Immature natural killer cell (primary cell): ENCODE measurements around the gene PDC. TPM values are rescaled to one million over a fixed set of nuclear protein-coding genes. Genes with fewer than 3 reads are reported as not detected.

Experiments used
- DNase-seq, 3 donors: peaks; one replicate each; pipeline ENCODE4 v3.0.0; 2022; ENCODE audit warnings: mixed read lengths in 1 of 3
- H3K27ac Mint-ChIP-seq, 6 donors: one replicate each; pipeline ENCODE4 v1.8.0; 2020; ENCODE audit warnings: mixed read lengths in 6 of 6, mild to moderate bottlenecking in 5 of 6, inconsistent platforms in 4 of 6, moderate library complexity in 3 of 6
- H3K27me3 Mint-ChIP-seq, 3 donors: one replicate each; pipeline ENCODE4 v1.8.0; 2020 to 2021; ENCODE audit warnings: low read depth in 3 of 3, mild to moderate bottlenecking in 3 of 3, mixed read lengths in 3 of 3, moderate library complexity in 3 of 3, inconsistent platforms in 1 of 3
- H3K36me3 Mint-ChIP-seq, 3 donors: one replicate each; pipeline ENCODE4 v1.8.0; 2020; ENCODE audit warnings: mixed read lengths in 3 of 3, inconsistent platforms in 2 of 3, mild to moderate bottlenecking in 2 of 3
- H3K4me1 Mint-ChIP-seq, 2 donors: one replicate each; pipeline ENCODE4 v1.8.0; 2020; ENCODE audit warnings: inconsistent platforms in 2 of 2, mild to moderate bottlenecking in 2 of 2, mixed read lengths in 2 of 2, moderate library complexity in 1 of 2
- H3K4me3 Mint-ChIP-seq, 5 donors: one replicate each; pipeline ENCODE4 v1.8.0; 2020; ENCODE audit warnings: mild to moderate bottlenecking in 5 of 5, mixed read lengths in 5 of 5, inconsistent platforms in 3 of 5, moderate library complexity in 3 of 5
- H3K9me3 Mint-ChIP-seq, 6 donors: one replicate each; pipeline ENCODE4 v1.8.0; 2020; ENCODE audit warnings: mild to moderate bottlenecking in 6 of 6, mixed read lengths in 6 of 6, inconsistent platforms in 4 of 6, moderate library complexity in 3 of 6
- polyA plus RNA-seq, 3 donors: library from polyadenylated mRNA; unstranded; fragments of 300-500 nt; fragmentation: Illumina TruSeq; gene quantifications; one replicate each; pipeline ENCODE4 v1.2.3, GENCODE V29; 2021

PDC gene
- not detected for polyA plus RNA-seq

DNA sequence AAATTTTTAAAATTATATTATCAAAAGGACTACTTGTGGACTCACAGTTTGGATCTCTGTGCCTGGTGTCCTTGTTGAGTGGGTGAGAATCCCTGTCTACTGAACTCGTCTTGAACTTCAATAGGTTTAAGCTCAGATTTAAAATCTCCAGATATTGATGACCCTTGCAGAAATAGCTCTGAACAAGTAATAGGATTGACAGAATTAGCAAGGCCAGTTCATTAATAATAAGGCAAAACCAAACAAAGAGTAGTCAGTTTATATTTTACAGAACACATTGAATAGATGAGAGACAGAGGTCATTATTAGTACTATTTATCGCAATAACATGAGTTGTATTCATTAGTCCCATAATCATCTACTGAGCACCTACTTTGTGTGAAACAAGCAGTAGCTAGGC is at the start of gene PDC:
PDC (minus strand) TSS at position 101 of the 400 bp plus-strand sequence. CDS start 11,655 bp downstream, outside the sequence.
- no peaks in the 10 kb centered on the region for H3K36me3 Mint-ChIP-seq
- peaks cover 0 to 4% (median 0%) of the 10 kb centered on the region in 6 donors for H3K9me3 Mint-ChIP-seq
- H3K4me3 Mint-ChIP-seq = no peak within 1 kb of the TSS
- no peak within 1 kb of the TSS for H3K27ac Mint-ChIP-seq
- no peaks in the 10 kb centered on the region for H3K4me1 Mint-ChIP-seq
- peaks cover 0 to 3% (median 0%) of the 10 kb centered on the region in 3 donors for H3K27me3 Mint-ChIP-seq
- no peak for DNase-seq

DNA sequence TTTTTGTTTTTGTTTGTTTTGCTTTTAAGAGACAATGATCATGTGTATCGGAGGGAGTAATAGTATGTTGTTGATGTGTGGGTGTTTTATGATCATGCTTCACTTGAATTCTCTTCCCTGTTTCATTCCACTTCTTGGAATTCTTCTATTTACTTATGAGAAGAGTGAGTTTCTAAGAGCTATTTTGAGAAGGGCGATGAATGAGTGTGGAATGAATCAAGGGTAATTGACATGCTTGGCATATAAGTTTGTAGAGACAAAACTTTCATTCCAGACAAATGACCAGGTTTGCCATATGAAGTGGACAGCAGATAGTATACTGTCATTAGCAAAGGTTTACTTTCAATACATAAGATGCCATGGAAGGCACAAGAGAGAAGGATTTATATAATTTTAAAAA is 42.3 kb upstream of the PDC start:
- peaks cover 15 to 31% (median 20%) of the 10 kb centered on the region in 6 donors for H3K9me3 Mint-ChIP-seq
- H3K4me1 Mint-ChIP-seq = no peaks in the 10 kb centered on the region
- no peak overlapping the region for H3K4me3 Mint-ChIP-seq
- peaks cover 6 to 25% (median 13%) of the 10 kb centered on the region in 3 donors for H3K36me3 Mint-ChIP-seq
- H3K27me3 Mint-ChIP-seq = peaks cover 0 to 2% (median 2%) of the 10 kb centered on the region in 3 donors
- no peak for DNase-seq
- H3K27ac Mint-ChIP-seq = no peak overlapping the region

DNA sequence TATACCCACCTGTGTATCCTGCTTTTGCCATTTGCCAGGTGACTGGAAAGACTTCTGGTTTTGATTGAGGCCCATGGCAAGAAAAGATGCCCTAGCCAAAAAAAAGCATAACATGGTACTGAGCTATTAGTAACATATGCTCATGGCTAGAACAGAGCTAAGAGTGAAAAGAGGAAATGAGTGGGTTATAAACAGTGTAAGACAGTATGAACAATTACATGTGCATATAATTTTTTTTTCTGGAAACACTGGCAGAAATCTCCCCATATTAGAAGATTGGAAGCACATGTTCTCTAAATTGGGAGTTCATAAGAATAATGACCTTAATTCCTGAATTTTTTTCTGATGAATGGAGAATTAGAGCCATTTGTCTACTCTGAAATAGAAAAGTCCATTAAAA is 41.2 kb upstream of the PDC start:
- Mint-ChIP-seq H3K36me3 (peaks cover 6 to 19% (median 8%) of the 10 kb centered on the region in 3 donors), H3K9me3 (peaks cover 12 to 22% (median 17%) of the 10 kb centered on the region in 6 donors), H3K27ac (no peak overlapping the region), H3K27me3 (peaks cover 0 to 2% (median 2%) of the 10 kb centered on the region in 3 donors), H3K4me3 (no peak overlapping the region), H3K4me1 (no peaks in the 10 kb centered on the region)
- no peak for DNase-seq

DNA sequence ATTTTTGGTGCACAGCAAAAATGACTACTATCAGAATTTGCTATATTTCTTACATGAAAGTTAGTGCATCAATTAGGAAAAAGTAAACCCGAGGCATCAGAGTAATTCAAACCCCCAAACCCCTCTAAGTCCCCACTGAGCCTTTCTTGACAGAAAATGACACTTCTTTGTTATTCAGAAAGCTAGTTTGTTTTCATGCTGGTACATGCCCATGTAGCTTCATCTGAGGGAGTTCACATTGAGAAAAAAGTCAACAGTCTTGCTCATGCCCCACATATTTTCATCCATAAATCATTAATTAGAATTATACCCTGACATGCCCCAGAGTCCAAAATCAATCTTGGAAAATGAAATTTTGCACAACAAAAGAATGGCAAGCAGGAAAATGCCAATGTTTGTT is 39.9 kb upstream of the PDC start:
- peaks cover 6 to 11% (median 8%) of the 10 kb centered on the region in 3 donors for H3K36me3 Mint-ChIP-seq
- no peak overlapping the region for H3K4me3 Mint-ChIP-seq
- peaks cover 0 to 2% (median 2%) of the 10 kb centered on the region in 3 donors for H3K27me3 Mint-ChIP-seq

DNA sequence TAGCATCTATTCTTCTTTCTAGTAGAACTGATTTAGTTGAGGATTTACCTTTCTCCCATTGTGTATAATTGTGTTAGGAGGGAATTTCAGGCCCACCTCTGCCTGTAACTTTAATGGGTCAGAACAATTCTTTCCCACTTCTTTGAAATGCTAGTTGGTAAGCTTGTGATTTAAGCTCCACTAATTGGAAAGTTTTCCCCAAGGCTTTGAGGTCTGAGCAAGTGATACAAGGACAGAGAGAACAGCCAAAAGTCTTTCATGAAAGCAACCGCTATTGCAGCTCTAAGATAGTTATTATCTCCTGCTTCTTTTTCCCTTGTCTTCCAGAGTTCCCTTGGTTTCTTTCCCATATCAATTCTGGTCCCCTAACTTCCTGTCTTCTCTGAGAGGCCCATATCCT is 38.7 kb upstream of the PDC start:
- H3K36me3 Mint-ChIP-seq = peaks cover 0 to 6% (median 0%) of the 10 kb centered on the region in 3 donors
- peaks cover 0 to 10% (median 4%) of the 10 kb centered on the region in 6 donors for H3K9me3 Mint-ChIP-seq
- no peak overlapping the region for H3K4me3 Mint-ChIP-seq
- no peak overlapping the region for H3K27ac Mint-ChIP-seq
- no peak for DNase-seq
- H3K4me1 Mint-ChIP-seq = no peaks in the 10 kb centered on the region
- H3K27me3 Mint-ChIP-seq = peaks cover 0 to 2% (median 2%) of the 10 kb centered on the region in 3 donors

More for the DNA sequence above, 39.9 kb upstream of the PDC start:
- Mint-ChIP-seq H3K4me1 (no peaks in the 10 kb centered on the region), H3K27ac (no peak overlapping the region), H3K9me3 (peaks cover 5 to 19% (median 10%) of the 10 kb centered on the region in 6 donors)
- DNase-seq = no peak

DNA sequence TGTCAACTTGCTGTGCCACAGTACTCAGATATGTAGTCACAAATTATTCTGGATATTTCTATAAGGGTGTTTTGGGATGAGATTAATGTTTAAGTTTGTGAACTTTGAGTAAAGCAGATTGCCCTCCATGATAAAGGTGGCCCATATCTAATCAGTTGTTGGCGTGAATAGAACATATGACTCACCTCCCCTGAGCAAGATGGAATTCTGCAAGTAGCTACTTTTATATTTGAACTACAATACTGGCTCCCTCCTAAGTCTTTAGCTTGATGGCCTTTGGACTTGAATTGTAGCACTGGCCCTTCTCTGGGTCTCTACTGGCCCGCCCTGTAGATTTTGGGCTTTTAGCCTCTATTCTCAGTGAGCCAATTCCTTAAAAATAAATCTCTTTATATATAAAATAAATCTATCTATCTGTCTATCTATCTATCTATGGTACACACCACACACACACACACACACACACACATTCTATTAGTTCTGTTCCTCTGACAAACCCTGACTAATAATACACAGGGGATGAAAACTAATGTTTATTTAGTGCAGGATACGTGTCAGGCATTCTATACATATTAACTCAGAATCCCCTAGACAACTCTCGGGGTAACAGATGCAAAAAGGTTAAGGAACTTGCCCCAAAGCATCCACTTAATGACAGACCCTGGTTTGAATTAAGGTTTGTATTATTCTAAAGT is 37.9 kb upstream of the PDC start:
- H3K27me3 Mint-ChIP-seq = peaks cover 0 to 3% (median 2%) of the 10 kb centered on the region in 3 donors
- H3K4me1 Mint-ChIP-seq = no peaks in the 10 kb centered on the region
- no peak overlapping the region for H3K27ac Mint-ChIP-seq
- no peak for DNase-seq
- H3K4me3 Mint-ChIP-seq = no peak overlapping the region
- H3K9me3 Mint-ChIP-seq = peaks cover 0 to 8% (median 1%) of the 10 kb centered on the region in 6 donors
- H3K36me3 Mint-ChIP-seq = peaks cover 0 to 6% (median 0%) of the 10 kb centered on the region in 3 donors

DNA sequence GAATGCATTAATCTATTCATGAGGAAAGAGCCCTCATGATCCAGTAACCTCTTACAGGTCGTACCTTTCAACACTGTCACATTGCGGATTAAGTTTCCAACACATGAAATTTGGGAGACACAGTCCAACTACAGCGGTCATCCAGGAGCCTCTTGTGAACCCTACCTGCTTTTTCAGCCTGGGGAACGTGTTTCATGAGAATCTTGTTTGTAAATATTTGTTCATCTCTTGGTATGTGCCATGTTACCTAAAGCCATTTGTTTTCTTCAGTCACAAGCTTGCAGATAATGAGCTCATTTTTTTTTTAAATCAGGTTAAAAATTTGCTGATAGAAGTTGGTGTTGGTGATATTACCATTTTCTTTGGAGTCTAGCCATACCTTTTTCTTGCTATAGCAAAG is 37.2 kb upstream of the PDC start:
- Mint-ChIP-seq H3K36me3 (peaks cover 0 to 6% (median 0%) of the 10 kb centered on the region in 3 donors), H3K4me1 (no peaks in the 10 kb centered on the region), H3K27me3 (peaks cover 0 to 4% (median 2%) of the 10 kb centered on the region in 3 donors), H3K9me3 (peaks cover 0 to 6% (median 0%) of the 10 kb centered on the region in 6 donors), H3K4me3 (no peak overlapping the region), H3K27ac (no peak overlapping the region)
- no peak for DNase-seq

DNA sequence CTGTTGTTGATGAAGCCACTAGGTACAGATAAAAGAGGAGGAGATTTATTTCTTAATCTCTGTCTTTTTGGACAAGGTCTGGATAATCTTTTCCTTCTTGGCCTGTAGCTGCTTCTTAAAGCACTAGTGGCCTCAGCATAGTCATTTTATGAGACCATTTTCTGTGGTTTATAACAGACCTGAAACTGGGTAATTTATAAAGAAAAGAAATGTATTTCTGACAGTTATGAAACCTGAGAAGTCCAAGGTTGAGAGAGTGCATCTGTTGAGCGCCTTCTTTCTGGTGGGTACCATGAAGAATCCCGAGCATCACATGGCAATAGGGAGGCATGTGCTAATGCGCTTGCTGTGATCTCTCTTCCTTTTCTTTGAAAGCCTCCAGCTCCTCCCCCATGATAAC is 36.7 kb upstream of the PDC start:
- H3K9me3 Mint-ChIP-seq = peaks cover 0 to 4% (median 0%) of the 10 kb centered on the region in 6 donors
- peaks cover 0 to 4% (median 2%) of the 10 kb centered on the region in 3 donors for H3K27me3 Mint-ChIP-seq
- no peak overlapping the region for H3K4me3 Mint-ChIP-seq
- peaks cover 0 to 6% (median 0%) of the 10 kb centered on the region in 3 donors for H3K36me3 Mint-ChIP-seq
- DNase-seq = no peak
- H3K4me1 Mint-ChIP-seq = no peaks in the 10 kb centered on the region
- H3K27ac Mint-ChIP-seq = no peak overlapping the region

DNA sequence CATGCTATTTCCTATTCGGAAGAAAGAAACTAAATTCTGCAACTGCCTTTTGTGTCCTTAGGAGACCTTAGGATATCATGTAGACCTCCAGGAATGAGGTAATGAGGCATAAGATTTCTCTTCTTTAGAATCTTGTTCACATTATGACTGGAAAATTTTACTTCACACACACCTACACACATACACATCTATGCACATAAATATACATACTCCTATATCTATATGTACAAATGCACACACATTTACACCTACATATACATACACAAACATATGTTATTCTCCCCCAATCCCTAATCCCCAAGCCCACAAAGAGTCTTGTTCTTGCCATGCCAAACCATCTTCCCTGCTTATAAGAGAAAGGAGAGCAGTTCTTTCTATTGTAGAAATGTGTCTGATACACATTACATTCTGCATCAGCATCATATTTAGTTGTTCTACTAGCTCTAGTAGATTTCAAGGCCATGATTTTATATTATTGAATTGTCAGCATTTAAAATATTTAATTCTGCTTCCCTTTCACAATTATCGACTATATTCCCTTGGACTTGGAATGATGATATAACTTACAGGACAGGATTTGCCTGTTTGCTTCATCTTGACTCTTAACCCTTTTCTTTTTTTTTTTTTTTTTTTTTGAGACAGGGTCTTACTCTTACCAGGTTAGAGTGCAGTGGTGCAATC is 35.4 kb upstream of the PDC start:
- H3K27ac Mint-ChIP-seq = no peak overlapping the region
- peaks cover 0 to 6% (median 0%) of the 10 kb centered on the region in 3 donors for H3K36me3 Mint-ChIP-seq
- peaks cover 0 to 3% (median 0%) of the 10 kb centered on the region in 6 donors for H3K9me3 Mint-ChIP-seq
- no peak overlapping the region for H3K4me3 Mint-ChIP-seq
- H3K27me3 Mint-ChIP-seq = peaks cover 0 to 2% (median 2%) of the 10 kb centered on the region in 3 donors
- no peaks in the 10 kb centered on the region for H3K4me1 Mint-ChIP-seq
- no peak for DNase-seq

DNA sequence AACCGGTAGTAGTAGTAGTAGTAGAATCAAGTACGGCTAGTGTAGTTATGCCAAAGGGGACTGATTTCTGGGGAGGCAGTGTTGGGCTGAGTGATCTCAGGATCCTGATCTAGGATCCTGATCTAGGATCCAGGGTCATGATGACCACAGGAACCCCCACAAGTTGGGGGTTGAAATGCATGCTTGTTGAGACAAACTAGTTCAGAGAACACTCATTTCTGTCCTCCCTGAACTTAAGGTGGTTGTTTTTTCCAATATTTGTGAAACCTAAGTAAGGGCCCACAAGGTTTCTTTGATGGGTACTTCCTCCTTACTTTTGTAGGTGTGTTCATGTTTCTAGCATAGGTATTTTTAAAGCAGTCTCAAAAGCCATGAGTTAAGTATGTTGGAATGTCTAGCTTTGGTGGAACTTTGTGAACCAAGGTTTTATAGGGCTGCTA is 33.9 kb upstream of the PDC start:
- Mint-ChIP-seq H3K4me3 (no peak overlapping the region), H3K27ac (no peak overlapping the region), H3K4me1 (no peaks in the 10 kb centered on the region), H3K27me3 (peaks cover 0 to 2% (median 0%) of the 10 kb centered on the region in 3 donors), H3K9me3 (peaks cover 0 to 3% (median 0%) of the 10 kb centered on the region in 6 donors), H3K36me3 (no peaks in the 10 kb centered on the region)
- DNase-seq = no peak

DNA sequence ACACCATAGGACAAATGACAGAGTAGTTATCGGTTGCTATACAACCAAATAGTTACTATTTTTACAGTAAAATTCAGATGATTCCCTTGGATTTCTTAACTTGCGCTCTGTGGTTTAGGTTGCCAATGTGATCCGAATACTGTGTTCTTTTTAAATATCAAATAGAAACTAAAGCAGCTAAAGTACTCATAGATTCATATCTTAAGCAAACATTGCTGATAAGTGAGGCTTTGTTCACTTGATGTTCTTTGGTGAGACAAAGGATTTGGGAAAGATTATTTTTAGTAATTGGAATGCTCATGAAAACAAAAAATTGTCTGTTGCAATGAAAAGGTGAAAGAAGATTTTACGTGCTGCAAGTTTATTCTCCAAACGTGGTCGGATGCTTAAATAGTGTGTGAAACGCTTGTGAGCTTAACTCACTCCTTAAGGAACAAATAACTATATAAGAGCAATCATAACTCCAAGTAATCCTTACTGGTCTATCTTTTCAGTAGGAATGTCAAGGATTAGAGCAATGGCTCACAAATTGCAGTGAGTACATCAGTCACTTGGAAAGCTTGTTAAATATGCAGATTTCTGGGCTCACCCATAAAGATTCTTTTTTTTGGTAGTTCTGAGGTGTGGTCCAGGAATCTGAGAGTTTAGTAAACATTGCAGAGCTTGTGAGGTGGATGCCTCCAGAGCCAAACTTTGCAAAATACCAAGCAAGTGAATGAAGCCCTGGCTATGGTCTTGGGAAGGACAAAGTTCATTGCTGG is 31.8 kb upstream of the PDC start:
- Mint-ChIP-seq H3K9me3 (peaks cover 0 to 3% (median 0%) of the 10 kb centered on the region in 6 donors), H3K27ac (no peak overlapping the region), H3K4me1 (no peaks in the 10 kb centered on the region), H3K4me3 (no peak overlapping the region), H3K27me3 (peaks cover 0 to 2% (median 0%) of the 10 kb centered on the region in 3 donors), H3K36me3 (no peaks in the 10 kb centered on the region)
- no peak for DNase-seq

DNA sequence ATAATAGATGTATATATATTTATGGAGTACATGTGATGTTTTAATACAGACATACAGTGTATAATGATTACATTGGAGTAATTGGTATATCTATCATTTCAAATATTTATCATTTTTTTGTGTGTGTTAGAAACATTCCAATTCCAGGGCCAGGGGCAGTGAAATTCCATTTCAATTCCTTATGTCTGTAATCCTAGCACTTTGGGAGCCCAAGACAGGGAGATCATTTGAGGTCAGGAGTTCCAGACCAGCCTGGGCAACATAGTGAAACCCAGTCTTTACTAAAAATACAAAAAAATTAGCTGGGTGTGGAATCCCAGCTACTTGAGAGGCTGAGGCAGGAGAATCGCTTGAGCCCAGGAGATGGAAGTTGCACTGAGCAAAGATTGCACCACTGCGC is 30.4 kb upstream of the PDC start:
- no peaks in the 10 kb centered on the region for H3K36me3 Mint-ChIP-seq
- H3K27ac Mint-ChIP-seq = no peak overlapping the region
- no peaks in the 10 kb centered on the region for H3K4me1 Mint-ChIP-seq
- DNase-seq = no peak
- peaks cover 0 to 3% (median 0%) of the 10 kb centered on the region in 6 donors for H3K9me3 Mint-ChIP-seq
- H3K4me3 Mint-ChIP-seq = no peak overlapping the region
- peaks cover 0 to 2% (median 0%) of the 10 kb centered on the region in 3 donors for H3K27me3 Mint-ChIP-seq

DNA sequence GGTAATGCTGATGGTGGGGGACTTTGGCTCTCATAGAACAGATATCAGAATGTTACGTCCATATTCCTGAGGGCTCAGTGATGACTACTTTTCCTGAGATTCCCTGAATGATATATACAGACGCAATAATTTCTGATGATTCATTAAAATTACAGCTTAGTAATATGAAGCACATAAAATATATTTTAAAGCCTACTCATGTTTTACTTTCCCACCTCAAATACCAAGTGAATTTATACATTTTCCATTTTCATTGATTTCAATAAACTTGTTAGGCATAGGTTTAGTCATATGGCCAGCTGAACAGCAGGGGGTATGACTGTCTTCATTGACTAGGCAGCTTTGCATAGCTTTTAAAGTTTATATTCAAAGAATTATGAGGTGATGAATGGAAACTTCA is 26.2 kb upstream of the PDC start:
- no peak for DNase-seq
- H3K4me1 Mint-ChIP-seq = no peaks in the 10 kb centered on the region
- peaks cover 0 to 3% (median 0%) of the 10 kb centered on the region in 6 donors for H3K9me3 Mint-ChIP-seq
- H3K27me3 Mint-ChIP-seq = no peaks in the 10 kb centered on the region
- H3K27ac Mint-ChIP-seq = no peak overlapping the region
- H3K4me3 Mint-ChIP-seq = no peak overlapping the region
- no peaks in the 10 kb centered on the region for H3K36me3 Mint-ChIP-seq
